Fibroblast of lung (primary cell): ENCODE measurements around the gene KIAA0319L. TPM values are rescaled to one million over a fixed set of nuclear protein-coding genes. Genes with fewer than 3 reads are reported as not detected.
A peak's percentile ranks its signal among the peaks of the same experiment; 100 is the strongest.

Source experiments
- DNase-seq, 2 donors: peaks; one replicate each; pipeline versions ENCODE4 v3.0.0 to v3.0.0-alpha.2; 2010; ENCODE audit warnings: low read depth in 2 of 2
- H2AFZ ChIP-seq: 2 replicates; pipeline ENCODE4 v1.5.1; 2012; ENCODE audit warnings: low read length, control low read depth, inconsistent platforms
- H3K27ac ChIP-seq: 2 replicates; pipeline ENCODE4 v1.5.1; 2011; ENCODE audit warnings: low read length, control low read depth; ENCODE audit not compliant: insufficient read depth
- H3K27me3 ChIP-seq: 2 replicates; pipeline ENCODE4 v1.5.1; 2011; ENCODE audit warnings: mild to moderate bottlenecking, low read length; ENCODE audit not compliant: control insufficient read depth, insufficient read depth
- H3K36me3 ChIP-seq: 2 replicates; pipeline ENCODE4 v1.5.1; 2011; ENCODE audit warnings: low read length; ENCODE audit not compliant: control insufficient read depth, insufficient read depth
- H3K4me1 ChIP-seq: 2 replicates; pipeline ENCODE4 v1.5.1; 2011; ENCODE audit warnings: low read length; ENCODE audit not compliant: control insufficient read depth, insufficient read depth; ENCODE audit errors: extremely low read depth
- H3K4me2 ChIP-seq: 2 replicates; pipeline ENCODE4 v1.5.1; 2011; ENCODE audit warnings: low read length, control low read depth; ENCODE audit not compliant: insufficient read depth; ENCODE audit errors: extremely low read depth
- H3K4me3 ChIP-seq, 4 experiments: fragments of 200-600 bp in 1 of 4; sonication (generic) in 1 of 4; replicated peaks in 1 of 4; 2 replicates each; pipeline ENCODE4 v1.5.1; 2011 to 2016; ENCODE audit warnings: low read length in 4 of 4, low read depth in 3 of 4, mild to moderate bottlenecking in 3 of 4, control low read depth in 2 of 4, inconsistent platforms in 1 of 4, mixed read lengths in 1 of 4; ENCODE audit not compliant: insufficient read depth in 1 of 4; ENCODE audit errors: control extremely low read depth in 1 of 4
- H3K79me2 ChIP-seq: 2 replicates; pipeline ENCODE4 v1.5.1; 2012; ENCODE audit warnings: mild to moderate bottlenecking, low read length, inconsistent platforms; ENCODE audit not compliant: control insufficient read depth, insufficient read depth
- H3K9ac ChIP-seq: 2 replicates; pipeline ENCODE4 v1.5.1; 2011; ENCODE audit warnings: mild to moderate bottlenecking, low read length, control low read depth; ENCODE audit not compliant: insufficient read depth
- H3K9me3 ChIP-seq: 2 replicates; pipeline ENCODE4 v1.5.1; 2012; ENCODE audit warnings: low read depth, low read length; ENCODE audit not compliant: control insufficient read depth, insufficient read depth
- H4K20me1 ChIP-seq: 2 replicates; pipeline ENCODE4 v1.5.1; 2011; ENCODE audit warnings: low read length; ENCODE audit not compliant: control insufficient read depth, insufficient read depth; ENCODE audit errors: extremely low read depth
- CTCF ChIP-seq, 2 donors: IDR thresholded peaks in 1 of 2; conservative IDR thresholded peaks in 1 of 2; 1 replicate in 1 of 2; 2 replicates in 1 of 2; pipeline ENCODE4 v1.5.1; 2011 to 2012; ENCODE audit warnings: low read length in 2 of 2, control low read depth in 1 of 2, inconsistent platforms in 1 of 2, low read depth in 1 of 2, mild to moderate bottlenecking in 1 of 2
- EZH2 ChIP-seq: IDR thresholded peaks from 2 replicates; pipeline ENCODE4 v1.5.1; 2012; ENCODE audit warnings: low read length, control low read depth, mild to moderate bottlenecking; ENCODE audit errors: missing control alignments
- polyA plus RNA-seq, 2 donors: library from polyadenylated mRNA; depleted of rRNA in 1 of 2; stranded (reverse) in 1 of 2; unstranded in 1 of 2; fragments of >200 nt; gene quantifications; 2 replicates each; pipeline ENCODE4 v1.2.1, GENCODE V29; 2011 to 2012; ENCODE audit warnings: missing spikeins in 1 of 2
- total RNA-seq: library from RNA; depleted of rRNA; stranded (reverse); fragments of >200 nt; gene quantifications from 2 replicates; pipeline ENCODE4 v1.2.1, GENCODE V29; 2014

The KIAA0319L gene
- total and polyA plus RNA-seq, 2 donors (not counting 1 experiment from before 2014, with no cell fraction given) = 65.4 to 66.1 TPM

- no peaks in the 10 kb centered on the region for H4K20me1 ChIP-seq
- no peaks in the 10 kb centered on the region for H3K36me3 ChIP-seq
- no peaks in the 10 kb centered on the region for H3K27me3 ChIP-seq
- H3K4me1 ChIP-seq = peaks cover 16% of the 10 kb centered on the region
- peak in 1 of 2 donors; percentile 48 for DNase-seq
- H3K9me3 ChIP-seq = no peaks in the 10 kb centered on the region
- TF ChIP-seq EZH2 (no peak), CTCF (conservative IDR thresholded peaks at IDR 0.05 in 1 of 2, IDR thresholded peaks at IDR 0.05 in 1 of 2; ENCODE audit: low read depth in 1 of 2, low read length in 2 of 2) (no peak)
- no peak overlapping the region for H3K4me2 ChIP-seq
- no peak overlapping the region for H2AFZ ChIP-seq
- no peak overlapping the region for H3K27ac ChIP-seq
- no peak overlapping the region for H3K4me3 ChIP-seq
- H3K79me2 ChIP-seq = peaks cover 3% of the 10 kb centered on the region
- no peak overlapping the region for H3K9ac ChIP-seq
Measured at GRCh38 chr1:35535243-35535642, 22.0 kb downstream of the KIAA0319L start.

GRCh38 chr1:35533586-35533985 lies 23.6 kb downstream of the KIAA0319L start:
- Histone ChIP-seq H2AFZ (no peak overlapping the region), H3K9ac (no peak overlapping the region), H3K4me2 (no peak overlapping the region), H3K9me3 (no peaks in the 10 kb centered on the region), H3K4me1 (peaks cover 2% of the 10 kb centered on the region), H3K36me3 (no peaks in the 10 kb centered on the region), H3K27ac (no peak overlapping the region), H4K20me1 (no peaks in the 10 kb centered on the region), H3K4me3 (no peak overlapping the region), H3K27me3 (no peaks in the 10 kb centered on the region), H3K79me2 (peaks cover 3% of the 10 kb centered on the region)
- TF ChIP-seq CTCF (conservative IDR thresholded peaks at IDR 0.05 in 1 of 2, IDR thresholded peaks at IDR 0.05 in 1 of 2; ENCODE audit: low read depth in 1 of 2, low read length in 2 of 2) = no peak
- TF ChIP-seq EZH2 = no peak
- DNase-seq = peak in 1 of 2 donors; percentile 23

DNA sequence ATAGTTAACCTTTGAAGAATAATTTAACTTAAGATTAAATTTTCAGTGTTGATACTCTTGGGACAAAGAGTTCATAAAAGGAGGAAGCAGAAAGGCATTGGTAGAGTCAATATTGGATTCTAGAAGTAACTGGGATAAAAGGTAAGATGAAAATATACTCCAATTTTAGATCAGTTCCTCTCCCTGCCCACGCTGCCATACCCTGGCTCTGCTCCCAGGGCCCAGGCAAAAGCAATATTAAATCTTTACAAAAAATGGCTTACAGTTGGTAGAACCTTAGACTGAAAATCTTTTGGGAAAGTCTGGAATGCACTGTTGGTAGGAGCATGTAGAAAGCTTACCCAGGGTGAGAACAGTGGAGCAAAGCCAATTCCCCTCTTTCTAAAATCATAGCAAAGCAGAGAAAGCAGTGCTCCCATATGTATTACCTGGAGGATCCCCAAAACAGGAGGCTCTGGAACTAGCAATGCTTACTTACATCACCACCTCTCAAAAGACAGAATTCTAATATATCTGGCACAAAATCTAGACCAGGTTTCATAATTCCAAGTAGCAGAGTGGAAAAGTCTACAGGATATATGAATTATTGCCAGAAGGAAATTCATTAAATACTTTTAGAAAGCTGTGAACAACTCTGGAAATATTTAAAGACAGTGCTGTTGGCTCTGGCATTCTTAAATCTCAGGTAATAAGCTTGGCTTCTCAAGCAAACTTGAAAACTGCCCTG lies 24.5 kb downstream of the KIAA0319L start:
- H3K36me3 ChIP-seq = no peaks in the 10 kb centered on the region
- no peaks in the 10 kb centered on the region for H4K20me1 ChIP-seq
- no peak overlapping the region for H3K4me2 ChIP-seq
- H3K27me3 ChIP-seq = no peaks in the 10 kb centered on the region
- no peak overlapping the region for H3K9ac ChIP-seq
- H3K9me3 ChIP-seq = no peaks in the 10 kb centered on the region
- H3K4me3 ChIP-seq = no peak overlapping the region
- no peak overlapping the region for H2AFZ ChIP-seq
- H3K4me1 ChIP-seq = no peaks in the 10 kb centered on the region
- peak in 1 of 2 donors; percentile 49 for DNase-seq
- H3K79me2 ChIP-seq = peaks cover 3% of the 10 kb centered on the region
- no peak for TF ChIP-seq EZH2
- TF ChIP-seq CTCF (conservative IDR thresholded peaks at IDR 0.05 in 1 of 2, IDR thresholded peaks at IDR 0.05 in 1 of 2; ENCODE audit: low read depth in 1 of 2, low read length in 2 of 2) = no peak
- H3K27ac ChIP-seq = no peak overlapping the region
